HFF-Myc (cell line): ENCODE measurements around the gene AADAT.
A peak's percentile ranks its signal among the peaks of the same experiment; 100 is the strongest.
"Not testable (repeated sequence)": the region's sequence is repeated elsewhere in the genome, so short reads cannot be mapped to it uniquely, and the experiment has no call there.

Experiments
- DNase-seq: peaks from one replicate; pipeline ENCODE4 v3.0.0-alpha.2; 2011; ENCODE audit warnings: low read depth; ENCODE audit errors: extremely low read depth
- H3K4me3 ChIP-seq: replicated peaks from 2 replicates; pipeline ENCODE4 v1.5.1; 2011; ENCODE audit warnings: low read depth, mild to moderate bottlenecking, control low read depth, low read length
- CTCF ChIP-seq: IDR thresholded peaks from 2 replicates; pipeline ENCODE4 v1.5.1; 2012; ENCODE audit warnings: mild to moderate bottlenecking, low read depth, low read length, control low read depth; ENCODE audit errors: missing control alignments

The AADAT gene

GRCh38 chr4:170109586-170110284, 20.0 kb upstream of the AADAT start:
- TF ChIP-seq CTCF = no peak
- peak overlapping the region; percentile 18 for H3K4me3 ChIP-seq
- DNase-seq = peak; percentile 78

GRCh38 chr4:170106900-170107299, 17.1 kb upstream of the AADAT start:
- TF ChIP-seq CTCF = no peak
- H3K4me3 ChIP-seq = no peak overlapping the region
- no peak for DNase-seq

GRCh38 chr4:170102426-170102825, 12.7 kb upstream of the AADAT start:
- DNase-seq = no peak
- no peak overlapping the region for H3K4me3 ChIP-seq
- no peak for TF ChIP-seq CTCF

GRCh38 chr4:170098171-170098570, 8.4 kb upstream of the AADAT start:
- not testable (repeated sequence) for H3K4me3 ChIP-seq, DNase-seq

- H3K4me3 ChIP-seq = no peak overlapping the region
- no peak for TF ChIP-seq CTCF
- no peak for DNase-seq
Observed at GRCh38 chr4:170097681-170098080, 7.9 kb upstream of the AADAT start.

- TF ChIP-seq CTCF = no peak
- DNase-seq = no peak
- H3K4me3 ChIP-seq = no peak overlapping the region
Observed at GRCh38 chr4:170093973-170094535, 4.3 kb upstream of the AADAT start.

GRCh38 chr4:170091069-170091696, 1.4 kb upstream of the AADAT start:
- H3K4me3 ChIP-seq = no peak overlapping the region
- no peak for DNase-seq
- no peak for TF ChIP-seq CTCF
